Liver (tissue), 9 donors: ENCODE results near the gene KMT2D. TPM values are rescaled to one million over a fixed set of nuclear protein-coding genes. Genes with fewer than 3 reads are reported as not detected.

Source experiments
- DNase-seq: peaks from one replicate; pipeline ENCODE4 v3.0.0-alpha.2; 2017; ENCODE audit warnings: low spot score
- H3K27ac ChIP-seq, 2 donors: one replicate each; pipeline ENCODE4 v1.7.0; 2013; ENCODE audit warnings: inconsistent platforms in 2 of 2, low read length in 2 of 2, control low read depth in 1 of 2, low read depth in 1 of 2, mild to moderate bottlenecking in 1 of 2
- H3K27me3 ChIP-seq, 4 donors: one replicate each; pipeline versions ENCODE4 v1.6.1 to v1.7.0; 2013; ENCODE audit warnings: low read length in 3 of 4, inconsistent platforms in 1 of 4, mild to moderate bottlenecking in 1 of 4, moderate library complexity in 1 of 4; ENCODE audit not compliant: control insufficient read depth in 4 of 4, insufficient read depth in 4 of 4
- H3K36me3 ChIP-seq, 4 donors: one replicate each; pipeline versions ENCODE4 v1.6.1 to v1.7.0; 2013; ENCODE audit warnings: low read length in 3 of 4, mild to moderate bottlenecking in 3 of 4, low read depth in 1 of 4, moderate library complexity in 1 of 4; ENCODE audit not compliant: control insufficient read depth in 4 of 4, insufficient read depth in 3 of 4
- H3K4me1 ChIP-seq, 4 donors: one replicate each; pipeline versions ENCODE4 v1.6.1 to v1.7.0; 2013; ENCODE audit warnings: low read length in 3 of 4, mild to moderate bottlenecking in 3 of 4, moderate library complexity in 1 of 4; ENCODE audit not compliant: control insufficient read depth in 4 of 4, insufficient read depth in 4 of 4
- H3K4me3 ChIP-seq, 3 donors: one replicate each; pipeline versions ENCODE4 v1.6.1 to v1.7.0; 2013; ENCODE audit warnings: low read length in 3 of 3, control low read depth in 1 of 3, low read depth in 1 of 3, mild to moderate bottlenecking in 1 of 3
- H3K9ac ChIP-seq, 2 donors: one replicate each; pipeline ENCODE4 v1.7.0; 2013; ENCODE audit warnings: low read length in 2 of 2, mild to moderate bottlenecking in 2 of 2, moderate library complexity in 2 of 2, control low read depth in 1 of 2, low read depth in 1 of 2
- H3K9me3 ChIP-seq, 4 donors: one replicate each; pipeline versions ENCODE4 v1.6.1 to v1.7.0; 2013; ENCODE audit warnings: low read length in 3 of 4; ENCODE audit not compliant: control insufficient read depth in 4 of 4
- FOXA2 ChIP-seq: IDR thresholded peaks from 2 replicates; pipeline ENCODE4 v1.6.1; 2016; ENCODE audit warnings: antibody characterized with exemption
- JUND ChIP-seq, 2 donors: IDR thresholded peaks; 2 replicates each; pipeline ENCODE4 v1.6.1; 2016; ENCODE audit warnings: antibody characterized with exemption in 2 of 2
- MAX ChIP-seq: IDR thresholded peaks from 2 replicates; pipeline ENCODE4 v1.6.1; 2016; ENCODE audit warnings: antibody characterized with exemption
- REST ChIP-seq: IDR thresholded peaks from 2 replicates; pipeline ENCODE4 v1.6.1; 2016; ENCODE audit warnings: antibody characterized with exemption, mild to moderate bottlenecking
- RXRA ChIP-seq, 2 donors: IDR thresholded peaks; 2 replicates each; pipeline ENCODE4 v1.6.1; 2017 to 2018; ENCODE audit warnings: antibody characterized with exemption in 2 of 2, mild to moderate bottlenecking in 1 of 2
- SP1 ChIP-seq: IDR thresholded peaks from 2 replicates; pipeline ENCODE4 v1.6.1; 2018; ENCODE audit warnings: antibody characterized with exemption, mild to moderate bottlenecking
- TAF1 ChIP-seq: conservative IDR thresholded peaks from 2 replicates; pipeline ENCODE4 v1.6.1; 2016; ENCODE audit warnings: antibody characterized with exemption, mild to moderate bottlenecking
- YY1 ChIP-seq: IDR thresholded peaks from 2 replicates; pipeline ENCODE4 v1.6.1; 2016; ENCODE audit warnings: antibody characterized with exemption, mild to moderate bottlenecking
- WGBS: extraction: QIAGEN DNeasy Blood & Tissue Kit; methylation state at CpG from one replicate; pipeline ENCODE4 v1.1.7; 2013; 5-methylcytosine and 5-hydroxymethylcytosine counted together
- polyA plus RNA-seq, 2 donors: library from polyadenylated mRNA; stranded (reverse) in 1 of 2; unstranded in 1 of 2; fragments of 200-250 nt in 1 of 2; fragments of >200 nt in 1 of 2; fragmentation: Nextera tagmentation in 1 of 2; extraction: Ambion mirVana in 1 of 2; gene quantifications; one replicate each; pipeline versions ENCODE4 v1.2.1 to v1.2.3, GENCODE V29; 2013 to 2015
- total RNA-seq, 2 donors: library from RNA; depleted of rRNA; stranded (reverse); fragments of >200 nt; gene quantifications; one replicate each; pipeline ENCODE4 v1.2.3, GENCODE V29; 2014
- TF ChIP-seq, protein P1 (sequence below): IDR thresholded peaks from 2 replicates; pipeline ENCODE4 v1.6.1; 2016; ENCODE audit warnings: antibody characterized with exemption
- donor health status: healthy.
- donor health status: healthy.
- donor health status: healthy.
- donor health status: healthy.
- donor health status: healthy.

Gene KMT2D
- total and polyA plus RNA-seq, 4 donors: 4.5 to 53.8 (median 25.0) TPM

GRCh38 chr12:49032679-49033447, 27.7 kb downstream of the KMT2D start:
- 92% methylated on average over 3 of the region's 3 CpGs for WGBS
- H3K36me3 ChIP-seq: peaks cover 14 to 80% (median 48%) of the 10 kb centered on the region in 4 donors

DNA sequence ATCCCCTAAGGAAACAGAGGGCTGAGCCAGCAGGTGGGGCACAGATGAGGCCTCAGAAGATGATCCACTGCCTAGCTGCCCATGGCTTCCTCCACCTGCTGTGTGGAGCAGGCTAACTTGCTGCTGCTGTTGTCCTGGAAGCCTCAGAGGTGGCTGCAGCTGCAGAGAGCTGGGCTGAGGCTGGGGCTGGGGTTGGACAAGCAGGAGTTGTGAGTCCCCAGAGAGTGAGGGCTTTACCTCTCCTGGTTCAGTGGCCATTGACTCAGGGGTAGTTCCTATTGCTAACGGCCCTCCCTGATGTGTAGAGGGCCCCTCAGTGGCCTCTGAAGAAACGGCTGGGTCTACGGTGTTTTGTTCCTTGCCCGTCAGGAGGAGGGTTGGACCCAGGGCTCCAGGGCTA, 28.3 kb downstream of the KMT2D start:
- no peaks in the 10 kb centered on the region for H3K4me1 ChIP-seq
- no peak overlapping the region for H3K4me3 ChIP-seq
- peaks cover 18 to 80% (median 46%) of the 10 kb centered on the region in 4 donors for H3K36me3 ChIP-seq
- DNase-seq: no peak
- H3K9me3 ChIP-seq: no peaks in the 10 kb centered on the region
- H3K27ac ChIP-seq: no peak overlapping the region
- WGBS: 90% methylated on average over 4 of the region's 4 CpGs
- TF ChIP-seq RXRA (IDR thresholded peaks at IDR 0.05) (no peak), YY1 (no peak), MAX (no peak)
- no peaks in the 10 kb centered on the region for H3K27me3 ChIP-seq
- H3K9ac ChIP-seq: no peak overlapping the region

More at GRCh38 chr12:49032679-49033447, 27.7 kb downstream of the KMT2D start:
- Histone ChIP-seq H3K27ac (no peak overlapping the region), H3K9me3 (no peaks in the 10 kb centered on the region), H3K4me3 (no peak overlapping the region), H3K4me1 (no peaks in the 10 kb centered on the region), H3K27me3 (no peaks in the 10 kb centered on the region), H3K9ac (no peak overlapping the region)
- DNase-seq: no peak
- no peak for TF ChIP-seq RXRA (IDR thresholded peaks at IDR 0.05)

DNA sequence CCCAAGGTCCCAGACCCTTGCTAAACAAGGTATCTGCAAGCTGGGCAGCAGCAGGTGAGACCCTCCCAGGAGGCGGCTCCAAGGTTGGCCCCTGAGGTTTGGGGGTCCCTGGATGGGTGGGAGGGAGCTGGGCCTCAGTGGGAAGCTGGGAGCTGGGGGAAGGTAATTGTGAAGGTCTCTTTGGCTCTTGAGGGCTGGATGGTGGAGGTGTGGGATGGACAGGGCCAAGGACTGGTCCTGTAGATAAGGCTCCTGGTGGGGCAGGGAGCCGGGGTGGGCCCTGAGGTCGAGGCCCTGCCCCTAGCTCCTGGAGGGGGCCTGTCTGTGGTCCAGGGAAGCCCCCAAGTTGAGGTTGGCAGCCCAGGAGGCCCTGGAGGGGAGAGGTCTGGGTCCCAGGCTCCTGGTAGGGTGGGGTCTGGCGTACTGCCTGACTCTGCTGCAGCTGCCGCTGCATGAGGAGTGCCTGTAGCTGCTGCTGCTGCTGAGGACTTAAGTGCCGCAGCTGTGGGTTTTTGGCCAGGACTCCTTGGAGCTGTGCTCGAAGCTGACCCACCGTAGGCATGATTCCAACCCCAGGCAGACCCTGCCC, 28.9 kb downstream of the KMT2D start:
- TF ChIP-seq, protein P1, sequence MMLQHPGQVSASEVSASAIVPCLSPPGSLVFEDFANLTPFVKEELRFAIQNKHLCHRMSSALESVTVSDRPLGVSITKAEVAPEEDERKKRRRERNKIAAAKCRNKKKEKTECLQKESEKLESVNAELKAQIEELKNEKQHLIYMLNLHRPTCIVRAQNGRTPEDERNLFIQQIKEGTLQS: no peak
- TF ChIP-seq REST (no peak), JUND (IDR thresholded peaks at IDR 0.05) (no peak), YY1 (no peak), FOXA2 (no peak), MAX (no peak), TAF1 (no peak), RXRA (IDR thresholded peaks at IDR 0.05) (no peak), SP1 (no peak)
- WGBS: 96% methylated on average over 8 of the region's 8 CpGs
- no peak overlapping the region for H3K4me3 ChIP-seq
- peaks cover 18 to 80% (median 41%) of the 10 kb centered on the region in 4 donors for H3K36me3 ChIP-seq
- H3K4me1 ChIP-seq: no peaks in the 10 kb centered on the region
- DNase-seq: no peak
- no peak overlapping the region for H3K9ac ChIP-seq
- no peaks in the 10 kb centered on the region for H3K9me3 ChIP-seq
- H3K27ac ChIP-seq: no peak overlapping the region
- no peaks in the 10 kb centered on the region for H3K27me3 ChIP-seq
